ENCODE results near the gene LOX. TPM values are rescaled to one million over a fixed set of nuclear protein-coding genes. Genes with fewer than 3 reads are reported as not detected.

The LOX gene
- total and polyA plus RNA-seq, 2 donors (not counting 1 experiment from before 2014, with no cell fraction given) = 81.9 to 336 TPM

- H3K4me2 ChIP-seq (ENCODE audit: extremely low read depth, insufficient read depth, low read length) = no peak overlapping the region
- H3K9me3 ChIP-seq (ENCODE audit: control insufficient read depth, insufficient read depth, low read depth, low read length) = no peaks in the 10 kb centered on the region
- H3K36me3 ChIP-seq (ENCODE audit: control insufficient read depth, insufficient read depth, low read length) = no peaks in the 10 kb centered on the region
- TF ChIP-seq EZH2 (IDR thresholded peaks at IDR 0.05; ENCODE audit: low read length, missing control alignments) = no peak
- TF ChIP-seq CTCF (conservative IDR thresholded peaks at IDR 0.05 in 1 of 2, IDR thresholded peaks at IDR 0.05 in 1 of 2; ENCODE audit: low read depth in 1 of 2, low read length in 2 of 2) = no peak
- H3K9ac ChIP-seq (ENCODE audit: insufficient read depth, low read length) = no peak overlapping the region
- H3K4me3 ChIP-seq (replicated peaks in 1 of 4; ENCODE audit: control extremely low read depth in 1 of 4, insufficient read depth in 1 of 4, low read depth in 3 of 4, low read length in 4 of 4) = no peak overlapping the region
- H3K79me2 ChIP-seq (ENCODE audit: control insufficient read depth, insufficient read depth, low read length) = no peaks in the 10 kb centered on the region
- no peaks in the 10 kb centered on the region for H4K20me1 ChIP-seq (ENCODE audit: control insufficient read depth, extremely low read depth, insufficient read depth, low read length)
- no peak overlapping the region for H3K27ac ChIP-seq (ENCODE audit: insufficient read depth, low read length)
- no peak overlapping the region for H2AFZ ChIP-seq (ENCODE audit: low read length)
- no peaks in the 10 kb centered on the region for H3K27me3 ChIP-seq (ENCODE audit: control insufficient read depth, insufficient read depth, low read length)
- H3K4me1 ChIP-seq (ENCODE audit: control insufficient read depth, extremely low read depth, insufficient read depth, low read length) = no peaks in the 10 kb centered on the region
- no peak for DNase-seq (ENCODE audit: low read depth in 2 of 2)
Measured at GRCh38 chr5:122107016-122107415, 29.0 kb upstream of the LOX start.

- Histone ChIP-seq H4K20me1 (ENCODE audit: control insufficient read depth, extremely low read depth, insufficient read depth, low read length) (no peaks in the 10 kb centered on the region), H3K79me2 (ENCODE audit: control insufficient read depth, insufficient read depth, low read length) (no peaks in the 10 kb centered on the region), H3K4me3 (replicated peaks in 1 of 4; ENCODE audit: control extremely low read depth in 1 of 4, insufficient read depth in 1 of 4, low read depth in 3 of 4, low read length in 4 of 4) (no peak overlapping the region), H2AFZ (ENCODE audit: low read length) (no peak overlapping the region), H3K4me2 (ENCODE audit: extremely low read depth, insufficient read depth, low read length) (no peak overlapping the region), H3K9ac (ENCODE audit: insufficient read depth, low read length) (no peak overlapping the region), H3K27me3 (ENCODE audit: control insufficient read depth, insufficient read depth, low read length) (no peaks in the 10 kb centered on the region), H3K9me3 (ENCODE audit: control insufficient read depth, insufficient read depth, low read depth, low read length) (no peaks in the 10 kb centered on the region), H3K27ac (ENCODE audit: insufficient read depth, low read length) (no peak overlapping the region), H3K36me3 (ENCODE audit: control insufficient read depth, insufficient read depth, low read length) (no peaks in the 10 kb centered on the region), H3K4me1 (ENCODE audit: control insufficient read depth, extremely low read depth, insufficient read depth, low read length) (no peaks in the 10 kb centered on the region)
- no peak for TF ChIP-seq CTCF (conservative IDR thresholded peaks at IDR 0.05 in 1 of 2, IDR thresholded peaks at IDR 0.05 in 1 of 2; ENCODE audit: low read depth in 1 of 2, low read length in 2 of 2)
- TF ChIP-seq EZH2 (IDR thresholded peaks at IDR 0.05; ENCODE audit: low read length, missing control alignments) = no peak
- DNase-seq (ENCODE audit: low read depth in 2 of 2) = no peak
Measured at GRCh38 chr5:122105909-122106308, 27.9 kb upstream of the LOX start.

GRCh38 chr5:122102825-122103224 lies 24.8 kb upstream of the LOX start:
- H3K4me2 ChIP-seq (ENCODE audit: extremely low read depth, insufficient read depth, low read length) = no peak overlapping the region
- peak; percentile 75 to 83 for DNase-seq (ENCODE audit: low read depth in 2 of 2)
- no peaks in the 10 kb centered on the region for H3K9me3 ChIP-seq (ENCODE audit: control insufficient read depth, insufficient read depth, low read depth, low read length)
- H4K20me1 ChIP-seq (ENCODE audit: control insufficient read depth, extremely low read depth, insufficient read depth, low read length) = no peaks in the 10 kb centered on the region
- H3K27ac ChIP-seq (ENCODE audit: insufficient read depth, low read length) = no peak overlapping the region
- peaks cover 10% of the 10 kb centered on the region for H3K4me1 ChIP-seq (ENCODE audit: control insufficient read depth, extremely low read depth, insufficient read depth, low read length)
- H3K27me3 ChIP-seq (ENCODE audit: control insufficient read depth, insufficient read depth, low read length) = no peaks in the 10 kb centered on the region
- no peaks in the 10 kb centered on the region for H3K36me3 ChIP-seq (ENCODE audit: control insufficient read depth, insufficient read depth, low read length)
- TF ChIP-seq CTCF (conservative IDR thresholded peaks at IDR 0.05 in 1 of 2, IDR thresholded peaks at IDR 0.05 in 1 of 2; ENCODE audit: low read depth in 1 of 2, low read length in 2 of 2) (no peak), EZH2 (IDR thresholded peaks at IDR 0.05; ENCODE audit: low read length, missing control alignments) (no peak)
- H2AFZ ChIP-seq (ENCODE audit: low read length) = no peak overlapping the region
- no peak overlapping the region for H3K4me3 ChIP-seq (replicated peaks in 1 of 4; ENCODE audit: control extremely low read depth in 1 of 4, insufficient read depth in 1 of 4, low read depth in 3 of 4, low read length in 4 of 4)
- no peak overlapping the region for H3K9ac ChIP-seq (ENCODE audit: insufficient read depth, low read length)
- H3K79me2 ChIP-seq (ENCODE audit: control insufficient read depth, insufficient read depth, low read length) = no peaks in the 10 kb centered on the region

Measured in fibroblast of lung (primary cell).